ENCODE data around the gene APEH. TPM values are rescaled to one million over a fixed set of nuclear protein-coding genes. Genes with fewer than 3 reads are reported as not detected.

APEH gene
- total and polyA plus RNA-seq, 5 donors from 2014 or later = 87.7 to 138 (median 132) TPM

DNA sequence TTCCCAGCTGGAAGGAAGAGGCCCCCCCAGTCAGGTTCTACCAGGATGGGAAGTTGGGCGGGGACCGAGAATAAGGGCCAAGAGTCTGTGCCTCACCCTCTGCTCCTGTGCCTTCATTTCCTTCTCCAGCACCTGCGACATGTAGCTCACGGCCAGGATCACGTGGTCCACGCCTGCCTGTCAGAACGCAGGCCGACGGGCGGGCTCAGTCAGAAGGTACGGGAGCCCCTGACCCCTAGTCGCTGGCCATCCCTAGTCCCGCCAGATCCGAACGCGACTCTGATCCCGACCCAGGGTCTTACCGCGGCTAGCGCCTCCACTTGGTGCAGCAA lies 49.1 kb downstream of the APEH start:
- peak in 1 of 2 donors; percentile 12 for ATAC-seq (ENCODE audit: low read depth in 2 of 2)
- Mint-ChIP-seq H3K9me3 (no peaks in the 10 kb centered on the region), H3K27me3 (no peaks in the 10 kb centered on the region), H3K36me3 (no peaks in the 10 kb centered on the region), H3K4me3 (peak overlapping the region; percentile 92 to 97 (median 96)), H3K4me1 (peaks cover 0 to 54% (median 23%) of the 10 kb centered on the region in 4 donors), H3K27ac (peak overlapping the region; percentile 89 to 97 (median 94))
- Histone ChIP-seq H3K4me1 (ENCODE audit: control insufficient read depth, insufficient read depth, low read length, poor library complexity, severe bottlenecking) (peaks cover 31% of the 10 kb centered on the region), H3K27ac (ENCODE audit: insufficient read depth, low read length, poor library complexity, severe bottlenecking) (peak overlapping the region; percentile 96), H3K36me3 (ENCODE audit: control insufficient read depth, insufficient read depth, low read length) (peaks cover 26% of the 10 kb centered on the region), H3K4me3 (ENCODE audit: low read depth, low read length) (peak overlapping the region; percentile 74), H3K27me3 (ENCODE audit: control insufficient read depth, insufficient read depth, low read length) (no peaks in the 10 kb centered on the region), H3K9me3 (ENCODE audit: control insufficient read depth in 2 of 2, low read length in 2 of 2) (no peaks in the 10 kb centered on the region)
- DNase-seq = peak; percentile 56 to 83 (median 61)

DNA sequence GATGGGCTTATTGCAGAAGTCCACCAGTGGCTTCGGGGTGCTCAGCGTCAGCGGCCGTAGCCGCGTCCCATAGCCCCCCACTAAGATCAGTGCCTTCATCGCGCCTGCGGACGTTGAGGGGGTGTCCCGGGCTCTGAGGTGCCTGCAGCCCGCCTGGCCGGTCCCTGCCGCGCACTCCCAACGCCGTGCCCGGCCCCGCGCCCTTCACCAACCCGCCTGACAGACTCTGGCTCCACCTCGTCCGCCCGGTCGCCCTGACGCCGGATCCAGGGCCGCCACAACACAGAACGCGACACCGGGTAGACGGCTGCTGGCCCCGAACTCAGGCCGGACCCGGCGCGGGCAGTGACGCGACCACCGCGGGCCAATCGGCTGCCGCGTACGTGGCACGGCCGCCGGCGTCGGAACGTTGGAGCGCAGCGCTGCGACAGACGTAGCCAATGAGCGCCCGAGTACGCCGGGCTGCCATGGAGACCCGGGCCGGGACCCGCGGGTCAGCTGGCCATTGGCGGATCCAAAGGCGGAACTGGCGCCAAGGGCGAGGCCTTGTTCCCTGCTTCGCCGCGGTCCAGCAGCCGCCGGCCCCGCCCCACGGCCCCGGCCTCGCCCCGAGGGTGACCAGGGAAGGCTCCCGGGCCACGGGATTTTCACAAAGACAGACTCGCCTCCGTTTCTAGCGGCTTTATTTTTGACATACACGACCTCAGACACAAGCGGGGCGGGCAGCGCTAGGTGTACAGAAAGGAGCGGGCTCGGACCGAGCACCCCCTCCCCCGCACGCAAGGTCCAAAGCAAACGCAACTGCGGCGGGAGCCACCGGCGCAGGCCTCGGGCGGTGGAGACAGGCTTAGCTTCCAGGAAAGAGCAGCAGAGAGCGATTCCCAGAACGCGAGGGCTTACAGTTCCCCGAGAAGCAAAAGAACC lies 49.7 kb downstream of the APEH start, which contains the start of gene GMPPB:
GMPPB (minus strand) TSS at position 324 of the 924 bp plus-strand sequence; CDS start at position 99, 225 bp downstream.
- peaks cover 26% of the 10 kb centered on the region for H3K36me3 ChIP-seq (ENCODE audit: control insufficient read depth, insufficient read depth, low read length)
- Mint-ChIP-seq H3K27me3 (no peaks in the 10 kb centered on the region), H3K4me3 (peak within 1 kb of the TSS; percentile 92 to 97 (median 96)), H3K9me3 (no peaks in the 10 kb centered on the region), H3K36me3 (no peaks in the 10 kb centered on the region), H3K4me1 (peaks cover 0 to 49% (median 19%) of the 10 kb centered on the region in 4 donors), H3K27ac (peak within 1 kb of the TSS; percentile 89 to 97 (median 94))
- H3K27me3 ChIP-seq (ENCODE audit: control insufficient read depth, insufficient read depth, low read length) = no peaks in the 10 kb centered on the region
- DNase-seq (peak; percentile 89 to 96 (median 89)), ATAC-seq (ENCODE audit: low read depth in 2 of 2) (peak; percentile 82 to 83)
- peaks cover 25% of the 10 kb centered on the region for H3K4me1 ChIP-seq (ENCODE audit: control insufficient read depth, insufficient read depth, low read length, poor library complexity, severe bottlenecking)
- H3K27ac ChIP-seq (ENCODE audit: insufficient read depth, low read length, poor library complexity, severe bottlenecking) = peak within 1 kb of the TSS; percentile 96
- H3K4me3 ChIP-seq (ENCODE audit: low read depth, low read length) = peak within 1 kb of the TSS; percentile 74
- no peaks in the 10 kb centered on the region for H3K9me3 ChIP-seq (ENCODE audit: control insufficient read depth in 2 of 2, low read length in 2 of 2)

DNA sequence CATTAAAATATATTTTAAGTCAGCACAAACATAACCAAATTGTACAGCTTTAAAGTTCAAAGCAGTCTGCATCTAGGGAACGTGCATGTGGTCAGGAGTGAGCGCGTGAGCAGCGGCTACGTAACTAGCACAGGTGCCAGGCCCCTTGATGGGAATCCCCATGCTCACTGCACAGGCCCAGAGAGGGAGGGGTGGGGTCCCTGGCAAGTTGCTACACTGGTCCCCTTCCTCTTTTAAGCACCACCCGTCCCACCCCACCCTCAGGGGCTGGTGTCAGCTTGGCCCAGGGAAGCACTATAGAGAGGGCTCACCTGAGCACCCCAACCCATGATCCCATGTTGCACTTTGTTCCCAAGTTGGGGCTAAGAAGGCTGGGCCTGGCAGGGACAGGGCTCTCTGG lies 50.4 kb downstream of the APEH start:
- H3K27me3 ChIP-seq (ENCODE audit: control insufficient read depth, insufficient read depth, low read length) = no peaks in the 10 kb centered on the region
- peaks cover 26% of the 10 kb centered on the region for H3K36me3 ChIP-seq (ENCODE audit: control insufficient read depth, insufficient read depth, low read length)
- Mint-ChIP-seq H3K4me3 (peak overlapping the region; percentile 92 to 97 (median 96)), H3K27me3 (no peaks in the 10 kb centered on the region), H3K9me3 (no peaks in the 10 kb centered on the region), H3K27ac (peak overlapping the region; percentile 89 to 94 (median 94)), H3K36me3 (no peaks in the 10 kb centered on the region), H3K4me1 (peaks cover 0 to 43% (median 16%) of the 10 kb centered on the region in 4 donors)
- peaks cover 21% of the 10 kb centered on the region for H3K4me1 ChIP-seq (ENCODE audit: control insufficient read depth, insufficient read depth, low read length, poor library complexity, severe bottlenecking)
- H3K27ac ChIP-seq (ENCODE audit: insufficient read depth, low read length, poor library complexity, severe bottlenecking) = peak overlapping the region; percentile 96
- H3K9me3 ChIP-seq (ENCODE audit: control insufficient read depth in 2 of 2, low read length in 2 of 2) = no peaks in the 10 kb centered on the region
- peak overlapping the region; percentile 72 for H3K4me3 ChIP-seq (ENCODE audit: low read depth, low read length)
- DNase-seq (peak in 2 of 3 donors; percentile 35 to 54), ATAC-seq (ENCODE audit: low read depth in 2 of 2) (no peak)

DNA sequence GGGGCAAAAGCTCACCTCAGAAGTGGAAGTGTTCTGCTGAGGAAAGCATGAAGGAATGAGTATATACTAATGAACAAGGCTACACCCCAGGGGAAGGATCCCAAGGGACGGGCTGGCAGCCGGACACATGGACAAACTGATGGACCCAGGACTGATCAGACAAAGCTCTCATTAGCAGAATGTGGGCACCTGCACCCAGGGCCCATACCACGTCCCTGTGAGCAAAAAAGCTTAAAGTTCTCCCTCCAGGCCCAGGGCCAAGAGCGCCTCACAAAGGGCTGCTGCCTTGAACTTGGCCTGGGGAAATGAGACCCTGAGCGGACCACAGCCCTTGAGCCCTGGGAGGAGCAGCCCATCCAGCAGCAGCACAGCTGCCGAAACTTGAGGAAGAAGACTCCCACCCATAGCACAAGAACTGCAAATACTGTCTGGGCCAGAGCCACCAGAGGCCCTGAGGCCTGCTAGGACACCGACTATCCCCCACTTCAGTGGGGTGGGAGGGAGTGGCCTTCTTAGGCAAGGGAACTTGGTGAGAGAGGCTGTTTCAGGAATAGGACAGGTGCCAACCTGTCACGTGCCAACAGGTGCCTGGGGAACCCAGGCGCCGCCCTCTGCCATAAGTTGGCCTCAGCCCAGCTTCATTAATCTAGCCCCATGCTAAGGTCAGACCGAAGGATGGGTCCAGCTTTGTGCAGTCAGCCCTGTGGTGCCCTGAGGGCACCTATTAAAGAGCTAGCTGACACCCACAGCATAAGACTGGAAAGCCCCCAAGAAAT lies 51.9 kb downstream of the APEH start:
- Mint-ChIP-seq H3K27me3 (no peaks in the 10 kb centered on the region), H3K4me1 (peaks cover 0 to 29% (median 11%) of the 10 kb centered on the region in 4 donors), H3K36me3 (peaks cover 2% of the 10 kb centered on the region), H3K9me3 (no peaks in the 10 kb centered on the region), H3K4me3 (peak overlapping the region in 1 of 4 donors; percentile 69), H3K27ac (no peak overlapping the region)
- Histone ChIP-seq H3K9me3 (ENCODE audit: control insufficient read depth in 2 of 2, low read length in 2 of 2) (no peaks in the 10 kb centered on the region), H3K27ac (ENCODE audit: insufficient read depth, low read length, poor library complexity, severe bottlenecking) (peak overlapping the region; percentile 96), H3K27me3 (ENCODE audit: control insufficient read depth, insufficient read depth, low read length) (no peaks in the 10 kb centered on the region), H3K36me3 (ENCODE audit: control insufficient read depth, insufficient read depth, low read length) (peaks cover 26% of the 10 kb centered on the region), H3K4me3 (ENCODE audit: low read depth, low read length) (no peak overlapping the region), H3K4me1 (ENCODE audit: control insufficient read depth, insufficient read depth, low read length, poor library complexity, severe bottlenecking) (peaks cover 17% of the 10 kb centered on the region)
- ATAC-seq (ENCODE audit: low read depth in 2 of 2) = no peak
- DNase-seq = no peak

DNA sequence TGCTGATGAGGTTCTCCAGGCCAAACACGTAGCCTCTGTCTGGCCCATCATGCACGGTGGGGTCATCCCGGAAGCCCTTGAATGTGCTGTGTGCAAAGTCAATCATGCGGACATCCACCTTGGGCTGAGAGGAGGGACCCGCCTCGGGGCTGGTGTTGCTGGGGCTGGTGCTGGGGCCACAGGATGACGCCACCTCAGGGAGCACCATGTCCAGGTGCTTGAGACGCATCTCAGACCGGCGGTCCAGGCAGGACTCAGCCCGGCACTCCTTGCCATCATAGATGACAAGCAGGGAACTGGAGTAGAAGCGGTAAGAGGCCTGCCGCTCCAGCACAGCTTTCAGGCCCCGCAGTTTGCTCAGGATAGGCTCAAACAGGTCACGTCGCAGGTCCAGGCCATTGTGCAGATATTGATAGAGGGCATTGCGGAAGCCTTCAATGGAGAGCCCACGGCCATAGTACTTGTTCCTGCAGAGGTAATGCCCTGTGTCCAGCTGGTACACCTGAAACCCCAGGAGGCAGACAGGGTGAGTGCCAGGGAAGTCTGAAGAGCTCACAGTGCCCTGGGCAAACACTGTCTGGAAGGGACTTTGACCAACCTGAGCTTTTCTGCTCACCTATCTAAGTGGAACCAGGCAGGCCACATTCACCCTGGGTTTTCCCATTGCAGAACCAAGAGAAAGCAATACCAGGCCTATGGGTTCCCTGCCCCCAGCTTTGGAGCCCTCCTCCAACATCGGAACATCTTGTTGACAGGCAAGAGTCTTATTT lies 53.2 kb downstream of the APEH start:
- peaks cover 0 to 21% (median 10%) of the 10 kb centered on the region in 4 donors for H3K4me1 Mint-ChIP-seq
- no peak overlapping the region for H3K4me3 ChIP-seq (ENCODE audit: low read depth, low read length)
- DNase-seq (no peak), ATAC-seq (ENCODE audit: low read depth in 2 of 2) (no peak)
- H3K27ac Mint-ChIP-seq = no peak overlapping the region
- no peaks in the 10 kb centered on the region for H3K9me3 Mint-ChIP-seq
- H3K27me3 Mint-ChIP-seq = no peaks in the 10 kb centered on the region
- H3K9me3 ChIP-seq (ENCODE audit: control insufficient read depth in 2 of 2, low read length in 2 of 2) = no peaks in the 10 kb centered on the region
- H3K4me3 Mint-ChIP-seq = peak overlapping the region in 1 of 4 donors; percentile 29
- no peak overlapping the region for H3K27ac ChIP-seq (ENCODE audit: insufficient read depth, low read length, poor library complexity, severe bottlenecking)
- peaks cover 17% of the 10 kb centered on the region for H3K4me1 ChIP-seq (ENCODE audit: control insufficient read depth, insufficient read depth, low read length, poor library complexity, severe bottlenecking)
- H3K36me3 ChIP-seq (ENCODE audit: control insufficient read depth, insufficient read depth, low read length) = peaks cover 31% of the 10 kb centered on the region
- peaks cover 7% of the 10 kb centered on the region for H3K36me3 Mint-ChIP-seq
- H3K27me3 ChIP-seq (ENCODE audit: control insufficient read depth, insufficient read depth, low read length) = no peaks in the 10 kb centered on the region

DNA sequence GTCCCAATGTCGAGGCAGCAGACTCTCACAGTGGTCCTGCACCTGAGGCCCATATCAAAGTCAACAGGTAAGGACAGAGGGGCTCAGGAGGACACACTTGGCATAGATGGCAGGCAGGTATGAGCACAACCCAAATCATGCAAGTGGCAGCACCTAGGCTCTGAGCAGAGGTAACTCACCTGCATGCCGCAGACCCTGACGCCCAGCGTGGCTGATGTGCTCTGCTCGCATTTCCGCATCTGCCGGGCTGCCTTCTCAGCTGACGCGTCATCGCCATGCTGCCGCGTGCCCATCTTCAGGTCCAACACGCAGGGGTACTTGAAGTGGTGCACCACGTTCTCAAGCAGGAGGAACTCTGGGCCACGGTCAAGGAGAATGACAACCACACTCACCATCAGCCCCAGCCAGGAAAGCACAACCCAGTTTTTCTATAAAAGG lies 53.8 kb downstream of the APEH start:
- no peak for DNase-seq
- Histone ChIP-seq H3K36me3 (ENCODE audit: control insufficient read depth, insufficient read depth, low read length) (peaks cover 37% of the 10 kb centered on the region), H3K9me3 (ENCODE audit: control insufficient read depth in 2 of 2, low read length in 2 of 2) (no peaks in the 10 kb centered on the region), H3K4me3 (ENCODE audit: low read depth, low read length) (no peak overlapping the region), H3K27me3 (ENCODE audit: control insufficient read depth, insufficient read depth, low read length) (no peaks in the 10 kb centered on the region), H3K4me1 (ENCODE audit: control insufficient read depth, insufficient read depth, low read length, poor library complexity, severe bottlenecking) (peaks cover 12% of the 10 kb centered on the region), H3K27ac (ENCODE audit: insufficient read depth, low read length, poor library complexity, severe bottlenecking) (no peak overlapping the region)
- H3K4me1 Mint-ChIP-seq = peaks cover 0 to 16% (median 5%) of the 10 kb centered on the region in 4 donors
- no peak overlapping the region for H3K4me3 Mint-ChIP-seq
- H3K36me3 Mint-ChIP-seq = peaks cover 10% of the 10 kb centered on the region
- no peaks in the 10 kb centered on the region for H3K9me3 Mint-ChIP-seq
- no peak overlapping the region for H3K27ac Mint-ChIP-seq
- H3K27me3 Mint-ChIP-seq = no peaks in the 10 kb centered on the region
- ATAC-seq (ENCODE audit: low read depth in 2 of 2) = no peak

DNA sequence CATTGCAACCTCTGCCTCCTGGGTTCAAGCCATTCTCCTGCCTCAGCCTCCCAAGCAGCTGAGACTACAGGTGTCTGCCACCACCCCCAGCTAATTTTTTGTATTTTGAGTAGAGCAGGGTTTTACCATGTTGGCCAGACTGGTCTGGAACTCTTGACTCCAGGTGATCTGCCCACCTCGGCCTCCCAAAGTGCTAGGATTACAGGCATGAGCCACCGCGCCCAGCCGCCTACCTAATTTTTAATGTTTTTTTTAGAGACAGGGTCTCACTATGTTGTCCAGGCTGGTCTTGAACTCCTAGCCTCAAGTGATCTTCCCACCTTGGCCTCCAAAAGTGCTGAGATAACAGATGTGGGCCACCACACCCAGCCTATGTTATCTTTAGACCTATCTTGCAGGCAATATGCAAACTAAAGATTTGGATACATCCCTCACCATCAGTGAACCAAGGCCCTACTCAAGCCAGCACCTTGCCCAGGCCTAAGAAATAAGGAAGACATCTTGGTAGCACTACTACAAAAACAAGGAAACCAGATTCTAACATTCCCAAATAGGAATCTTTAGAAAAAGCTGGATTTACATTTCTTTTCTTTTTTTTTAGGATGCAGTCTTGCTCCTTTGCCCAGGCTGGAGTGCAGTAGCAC lies 55.9 kb downstream of the APEH start:
- Mint-ChIP-seq H3K9me3 (no peaks in the 10 kb centered on the region), H3K4me3 (no peak overlapping the region), H3K27me3 (no peaks in the 10 kb centered on the region), H3K27ac (no peak overlapping the region), H3K36me3 (peaks cover 17% of the 10 kb centered on the region), H3K4me1 (peaks cover 0 to 4% (median 3%) of the 10 kb centered on the region in 4 donors)
- Histone ChIP-seq H3K4me3 (ENCODE audit: low read depth, low read length) (no peak overlapping the region), H3K9me3 (ENCODE audit: control insufficient read depth in 2 of 2, low read length in 2 of 2) (no peaks in the 10 kb centered on the region), H3K27ac (ENCODE audit: insufficient read depth, low read length, poor library complexity, severe bottlenecking) (no peak overlapping the region), H3K36me3 (ENCODE audit: control insufficient read depth, insufficient read depth, low read length) (peaks cover 50% of the 10 kb centered on the region), H3K4me1 (ENCODE audit: control insufficient read depth, insufficient read depth, low read length, poor library complexity, severe bottlenecking) (no peaks in the 10 kb centered on the region), H3K27me3 (ENCODE audit: control insufficient read depth, insufficient read depth, low read length) (no peaks in the 10 kb centered on the region)
- ATAC-seq (ENCODE audit: low read depth in 2 of 2) = no peak
- DNase-seq = no peak
